Measurements from ENCODE around the gene PRR5.

The PRR5 gene

GRCh38 chr22:44684506-44685383, 17.3 kb upstream of the PRR5 start:
- no peak for DNase-seq (ENCODE audit: low read depth, low spot score)
- Histone ChIP-seq H3K9me3 (ENCODE audit: low read depth, low read length) (no peaks in the 10 kb centered on the region), H3K9ac (ENCODE audit: insufficient read length) (no peak overlapping the region), H3K4me3 (no peak overlapping the region), H3K36me3 (ENCODE audit: insufficient read depth, low read length) (no peaks in the 10 kb centered on the region), H3K27ac (no peak overlapping the region)
- TF ChIP-seq EZH2 (IDR thresholded peaks at IDR 0.05) (no peak), FOXP2 (optimal IDR thresholded peaks at IDR 0.05; ENCODE audit: control extremely low read depth, extremely low read length, insufficient read depth) (no peak), POLR2AphosphoS5 (IDR thresholded peaks at IDR 0.05; ENCODE audit: borderline replicate concordance, low read depth, low read length) (no peak)

- H3K27ac ChIP-seq, result no peak overlapping the region
- no peak for DNase-seq (ENCODE audit: low read depth, low spot score)
- TF ChIP-seq EZH2 (IDR thresholded peaks at IDR 0.05), result no peak
- no peak for TF ChIP-seq POLR2AphosphoS5 (IDR thresholded peaks at IDR 0.05; ENCODE audit: borderline replicate concordance, low read depth, low read length)
- TF ChIP-seq FOXP2 (optimal IDR thresholded peaks at IDR 0.05; ENCODE audit: control extremely low read depth, extremely low read length, insufficient read depth), result no peak
These were observed 16.5 kb upstream of the PRR5 start for GRCh38 chr22:44685384-44686056.

DNA sequence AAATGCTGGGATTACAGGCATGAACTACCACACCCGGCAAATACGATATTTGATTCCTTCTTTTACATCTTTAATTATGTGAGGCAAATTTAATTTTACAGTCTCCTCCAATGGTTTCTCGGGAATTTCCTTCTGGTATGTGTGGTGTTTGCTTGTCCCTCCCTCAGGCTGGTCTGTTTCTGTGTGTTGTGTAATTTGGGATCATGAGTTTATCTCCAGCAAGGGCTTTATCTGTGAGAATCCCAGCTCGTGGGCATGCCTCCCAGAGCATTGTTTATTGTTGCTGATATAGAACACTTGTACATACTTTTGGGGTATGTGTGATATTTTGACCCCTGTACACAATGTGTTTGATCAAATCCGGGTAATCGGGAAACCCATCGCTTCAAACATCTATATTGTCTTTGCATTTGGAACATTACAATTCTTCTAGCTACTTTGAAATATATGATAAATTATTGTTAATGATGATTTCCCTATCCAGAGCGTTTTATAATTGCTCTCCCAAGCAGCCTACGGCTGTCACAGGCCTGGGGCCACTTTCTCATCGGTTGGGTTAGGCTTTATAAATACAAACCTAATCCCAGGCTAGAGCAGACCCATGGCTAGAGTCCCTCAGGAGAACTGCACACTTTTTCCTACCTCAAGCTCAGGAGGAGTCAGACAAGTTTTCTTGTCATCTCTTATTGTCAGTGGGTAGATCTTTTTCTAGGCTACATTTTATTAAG, 15.0 kb upstream of the PRR5 start:
- no peak overlapping the region for H3K27ac ChIP-seq
- H3K9me3 ChIP-seq (ENCODE audit: low read depth, low read length), result no peaks in the 10 kb centered on the region
- H3K4me3 ChIP-seq, result no peak overlapping the region
- H3K9ac ChIP-seq (ENCODE audit: insufficient read length), result no peak overlapping the region
- DNase-seq (ENCODE audit: low read depth, low spot score), result no peak
- no peaks in the 10 kb centered on the region for H3K36me3 ChIP-seq (ENCODE audit: insufficient read depth, low read length)
- no peak for TF ChIP-seq EZH2 (IDR thresholded peaks at IDR 0.05)
- TF ChIP-seq FOXP2 (optimal IDR thresholded peaks at IDR 0.05; ENCODE audit: control extremely low read depth, extremely low read length, insufficient read depth), result no peak
- TF ChIP-seq POLR2AphosphoS5 (IDR thresholded peaks at IDR 0.05; ENCODE audit: borderline replicate concordance, low read depth, low read length), result no peak

More at GRCh38 chr22:44685384-44686056, 16.5 kb upstream of the PRR5 start:
- H3K9ac ChIP-seq (ENCODE audit: insufficient read length), result no peak overlapping the region
- H3K4me3 ChIP-seq, result no peak overlapping the region
- no peaks in the 10 kb centered on the region for H3K9me3 ChIP-seq (ENCODE audit: low read depth, low read length)
- H3K36me3 ChIP-seq (ENCODE audit: insufficient read depth, low read length), result no peaks in the 10 kb centered on the region

DNA sequence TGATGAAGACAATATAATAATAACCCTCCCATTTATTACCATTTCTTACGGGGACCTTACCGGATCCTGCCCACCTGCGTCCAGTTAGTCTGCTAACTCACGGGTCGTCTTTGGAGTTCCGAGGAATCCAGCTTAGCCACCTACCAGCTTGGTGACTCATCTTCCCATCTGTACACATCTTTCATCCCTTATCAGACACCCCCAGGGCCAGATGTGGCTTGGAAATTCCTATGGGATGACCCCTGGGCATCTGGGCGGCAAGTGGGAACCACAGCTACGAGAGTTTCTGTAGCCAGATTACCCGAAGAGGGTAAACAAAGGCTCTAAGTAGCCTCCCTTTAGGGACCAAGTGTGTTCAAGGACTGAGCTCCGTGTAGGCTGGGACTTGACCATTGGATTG, 12.8 kb upstream of the PRR5 start:
- no peak overlapping the region for H3K27ac ChIP-seq
- no peaks in the 10 kb centered on the region for H3K9me3 ChIP-seq (ENCODE audit: low read depth, low read length)
- no peaks in the 10 kb centered on the region for H3K36me3 ChIP-seq (ENCODE audit: insufficient read depth, low read length)
- no peak overlapping the region for H3K4me3 ChIP-seq
- no peak for DNase-seq (ENCODE audit: low read depth, low spot score)
- TF ChIP-seq POLR2AphosphoS5 (IDR thresholded peaks at IDR 0.05; ENCODE audit: borderline replicate concordance, low read depth, low read length) (no peak), EZH2 (IDR thresholded peaks at IDR 0.05) (no peak), FOXP2 (optimal IDR thresholded peaks at IDR 0.05; ENCODE audit: control extremely low read depth, extremely low read length, insufficient read depth) (no peak)
- H3K9ac ChIP-seq (ENCODE audit: insufficient read length), result no peak overlapping the region

DNA sequence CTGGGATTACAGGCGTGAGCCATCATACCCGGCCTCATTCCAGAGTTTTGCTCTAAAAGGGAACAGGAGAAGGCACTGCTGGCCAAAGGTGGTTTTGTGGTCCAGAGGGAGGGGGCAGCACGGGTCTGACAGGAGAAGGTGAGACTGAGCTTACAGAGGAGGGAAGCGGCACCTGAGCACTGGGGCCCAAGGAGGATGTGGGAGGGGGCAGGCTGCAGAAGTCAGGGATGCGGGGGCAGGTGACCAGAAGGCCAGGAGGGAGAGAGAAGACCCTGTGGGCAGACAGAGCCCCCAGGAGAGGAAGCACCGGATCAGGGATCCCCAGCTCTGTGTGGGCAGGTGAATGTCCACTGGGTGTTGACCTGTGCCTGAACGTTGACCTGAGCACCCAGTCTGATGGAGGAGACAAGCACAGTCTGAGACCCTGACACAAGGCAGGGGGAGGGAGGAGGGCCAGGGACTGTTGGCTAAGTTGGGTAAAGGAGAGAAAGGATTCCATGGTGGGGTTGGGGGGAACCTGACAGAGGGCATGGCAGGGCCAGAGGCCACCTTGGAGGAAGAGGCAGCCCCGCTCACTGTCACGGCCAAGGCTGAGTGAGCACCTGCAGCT, 12.0 kb upstream of the PRR5 start:
- H3K9me3 ChIP-seq (ENCODE audit: low read depth, low read length), result no peaks in the 10 kb centered on the region
- H3K9ac ChIP-seq (ENCODE audit: insufficient read length), result no peak overlapping the region
- no peak overlapping the region for H3K27ac ChIP-seq
- no peak overlapping the region for H3K4me3 ChIP-seq
- DNase-seq (ENCODE audit: low read depth, low spot score), result no peak
- TF ChIP-seq POLR2AphosphoS5 (IDR thresholded peaks at IDR 0.05; ENCODE audit: borderline replicate concordance, low read depth, low read length) (no peak), EZH2 (IDR thresholded peaks at IDR 0.05) (no peak), FOXP2 (optimal IDR thresholded peaks at IDR 0.05; ENCODE audit: control extremely low read depth, extremely low read length, insufficient read depth) (no peak)
- no peaks in the 10 kb centered on the region for H3K36me3 ChIP-seq (ENCODE audit: insufficient read depth, low read length)

DNA sequence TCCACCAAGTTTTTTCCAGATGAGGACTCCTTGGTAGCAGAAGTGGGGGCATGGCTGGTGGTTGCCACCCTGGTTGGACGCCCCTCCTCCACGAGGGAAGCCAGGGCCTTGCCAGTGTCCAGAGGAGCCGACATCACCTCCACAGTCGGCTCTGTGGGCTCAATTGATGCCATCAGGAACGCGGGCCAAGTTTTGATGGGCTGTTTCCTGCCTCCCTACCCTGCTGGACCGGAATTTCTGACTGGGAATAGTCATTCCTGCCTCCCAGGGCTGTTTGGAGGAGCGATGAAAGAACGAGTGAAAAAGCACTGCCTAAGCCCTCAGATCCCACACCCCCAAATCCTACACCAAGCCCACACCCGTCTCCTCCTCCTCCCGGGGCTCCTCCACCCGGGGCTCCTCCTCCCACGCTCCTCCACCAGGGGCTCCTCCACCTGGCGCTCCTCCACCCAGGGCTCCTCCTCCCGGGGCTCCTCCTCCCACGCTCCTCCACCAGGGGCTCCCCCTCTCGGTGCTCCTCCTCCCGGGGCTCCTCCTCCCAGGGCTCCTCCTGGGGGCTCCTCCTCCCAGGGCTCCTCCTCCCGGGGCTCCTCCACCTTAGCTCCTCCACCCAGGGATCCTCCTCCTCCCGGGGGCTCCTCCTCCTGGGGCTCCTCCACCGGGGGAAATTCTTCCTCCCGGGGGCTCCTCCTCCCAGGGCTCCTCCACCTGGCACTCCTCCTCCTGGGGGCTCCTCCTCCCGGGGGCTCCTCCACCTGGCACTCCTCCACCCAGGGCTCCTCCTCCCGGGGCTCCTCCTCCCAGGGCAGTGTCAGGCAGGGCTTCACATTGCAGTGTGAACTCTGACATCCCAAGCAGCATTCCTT, 10.0 kb upstream of the PRR5 start:
- no peak overlapping the region for H3K4me3 ChIP-seq
- no peaks in the 10 kb centered on the region for H3K9me3 ChIP-seq (ENCODE audit: low read depth, low read length)
- DNase-seq (ENCODE audit: low read depth, low spot score), result no peak
- TF ChIP-seq EZH2 (IDR thresholded peaks at IDR 0.05), result no peak
- TF ChIP-seq FOXP2 (optimal IDR thresholded peaks at IDR 0.05; ENCODE audit: control extremely low read depth, extremely low read length, insufficient read depth), result no peak
- no peak for TF ChIP-seq POLR2AphosphoS5 (IDR thresholded peaks at IDR 0.05; ENCODE audit: borderline replicate concordance, low read depth, low read length)
- no peak overlapping the region for H3K27ac ChIP-seq
- H3K9ac ChIP-seq (ENCODE audit: insufficient read length), result no peak overlapping the region
- no peaks in the 10 kb centered on the region for H3K36me3 ChIP-seq (ENCODE audit: insufficient read depth, low read length)

- H3K9ac ChIP-seq (ENCODE audit: insufficient read length), result no peak overlapping the region
- H3K9me3 ChIP-seq (ENCODE audit: low read depth, low read length), result no peaks in the 10 kb centered on the region
- H3K4me3 ChIP-seq, result no peak overlapping the region
- H3K27ac ChIP-seq, result no peak overlapping the region
- H3K36me3 ChIP-seq (ENCODE audit: insufficient read depth, low read length), result no peaks in the 10 kb centered on the region
- DNase-seq (ENCODE audit: low read depth, low spot score), result no peak
- TF ChIP-seq POLR2AphosphoS5 (IDR thresholded peaks at IDR 0.05; ENCODE audit: borderline replicate concordance, low read depth, low read length) (no peak), FOXP2 (optimal IDR thresholded peaks at IDR 0.05; ENCODE audit: control extremely low read depth, extremely low read length, insufficient read depth) (no peak), EZH2 (IDR thresholded peaks at IDR 0.05) (no peak)
These were observed 9.4 kb upstream of the PRR5 start for GRCh38 chr22:44692662-44693007.
